ENCODE measurements around the gene HOXA3. TPM values are rescaled to one million over a fixed set of nuclear protein-coding genes. Genes with fewer than 3 reads are reported as not detected.

HOXA3 gene
- total RNA-seq, 1 experiment from 2014 or later, result 30.2 TPM

GRCh38 chr7:27131390-27131819, 21.0 kb downstream of the HOXA3 start:
- Histone ChIP-seq H3K27me3 (ENCODE audit: control insufficient read depth, insufficient read depth, low read length) (no peaks in the 10 kb centered on the region), H3K36me3 (ENCODE audit: control insufficient read depth, insufficient read depth, low read length) (no peaks in the 10 kb centered on the region), H3K4me1 (ENCODE audit: control insufficient read depth, insufficient read depth, low read length) (peaks cover 75% of the 10 kb centered on the region), H3K27ac (ENCODE audit: low read length) (peak overlapping the region; percentile 98), H3K4me3 (ENCODE audit: low read depth in 2 of 2, low read length in 2 of 2) (no peak overlapping the region), H3K9me3 (ENCODE audit: control insufficient read depth, insufficient read depth, low read depth, low read length) (no peaks in the 10 kb centered on the region)
- in situ Hi-C loops (cut with HindIII; ENCODE audit: low pct_unique_long_range_greater_than_20kb, low sequenced_read_pairs) (no loop called here), intact Hi-C loops (cut with micrococcal nuclease; ENCODE audit: unreplicated experiment) (no loop called here)
- BruUV-seq (replicated peaks), result no TSS peak
- ChIA-PET CTCF (interaction anchor here (0.6 kb wide), 1 partner anchor 456 kb away, joined by 3 read pairs; no protein-coding TSS in a partner anchor), POLR2A (interaction anchor here (0.6 kb wide), 1 partner anchor 34 kb away, joined by 5 read pairs; no protein-coding TSS in a partner anchor)
- TF ChIP-seq POLR2AphosphoS5 (IDR thresholded peaks at IDR 0.05; ENCODE audit: low read depth, low read length) (no peak), SIN3A (IDR thresholded peaks at IDR 0.05; ENCODE audit: borderline replicate concordance, insufficient read depth, low read depth, low read length) (no peak), TCF7L2 (IDR thresholded peaks at IDR 0.05; ENCODE audit: low read depth, low read length) (no peak), REST (IDR thresholded peaks at IDR 0.05; ENCODE audit: insufficient read depth in 1 of 2, low read depth in 2 of 2, low read length in 1 of 2) (no peak)
- TF ChIP-seq, protein P1, sequence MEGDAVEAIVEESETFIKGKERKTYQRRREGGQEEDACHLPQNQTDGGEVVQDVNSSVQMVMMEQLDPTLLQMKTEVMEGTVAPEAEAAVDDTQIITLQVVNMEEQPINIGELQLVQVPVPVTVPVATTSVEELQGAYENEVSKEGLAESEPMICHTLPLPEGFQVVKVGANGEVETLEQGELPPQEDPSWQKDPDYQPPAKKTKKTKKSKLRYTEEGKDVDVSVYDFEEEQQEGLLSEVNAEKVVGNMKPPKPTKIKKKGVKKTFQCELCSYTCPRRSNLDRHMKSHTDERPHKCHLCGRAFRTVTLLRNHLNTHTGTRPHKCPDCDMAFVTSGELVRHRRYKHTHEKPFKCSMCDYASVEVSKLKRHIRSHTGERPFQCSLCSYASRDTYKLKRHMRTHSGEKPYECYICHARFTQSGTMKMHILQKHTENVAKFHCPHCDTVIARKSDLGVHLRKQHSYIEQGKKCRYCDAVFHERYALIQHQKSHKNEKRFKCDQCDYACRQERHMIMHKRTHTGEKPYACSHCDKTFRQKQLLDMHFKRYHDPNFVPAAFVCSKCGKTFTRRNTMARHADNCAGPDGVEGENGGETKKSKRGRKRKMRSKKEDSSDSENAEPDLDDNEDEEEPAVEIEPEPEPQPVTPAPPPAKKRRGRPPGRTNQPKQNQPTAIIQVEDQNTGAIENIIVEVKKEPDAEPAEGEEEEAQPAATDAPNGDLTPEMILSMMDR (IDR thresholded peaks at IDR 0.05), result no peak
- no peak for DNase-seq (ENCODE audit: low read depth, low spot score)
- no peak for ATAC-seq

DNA sequence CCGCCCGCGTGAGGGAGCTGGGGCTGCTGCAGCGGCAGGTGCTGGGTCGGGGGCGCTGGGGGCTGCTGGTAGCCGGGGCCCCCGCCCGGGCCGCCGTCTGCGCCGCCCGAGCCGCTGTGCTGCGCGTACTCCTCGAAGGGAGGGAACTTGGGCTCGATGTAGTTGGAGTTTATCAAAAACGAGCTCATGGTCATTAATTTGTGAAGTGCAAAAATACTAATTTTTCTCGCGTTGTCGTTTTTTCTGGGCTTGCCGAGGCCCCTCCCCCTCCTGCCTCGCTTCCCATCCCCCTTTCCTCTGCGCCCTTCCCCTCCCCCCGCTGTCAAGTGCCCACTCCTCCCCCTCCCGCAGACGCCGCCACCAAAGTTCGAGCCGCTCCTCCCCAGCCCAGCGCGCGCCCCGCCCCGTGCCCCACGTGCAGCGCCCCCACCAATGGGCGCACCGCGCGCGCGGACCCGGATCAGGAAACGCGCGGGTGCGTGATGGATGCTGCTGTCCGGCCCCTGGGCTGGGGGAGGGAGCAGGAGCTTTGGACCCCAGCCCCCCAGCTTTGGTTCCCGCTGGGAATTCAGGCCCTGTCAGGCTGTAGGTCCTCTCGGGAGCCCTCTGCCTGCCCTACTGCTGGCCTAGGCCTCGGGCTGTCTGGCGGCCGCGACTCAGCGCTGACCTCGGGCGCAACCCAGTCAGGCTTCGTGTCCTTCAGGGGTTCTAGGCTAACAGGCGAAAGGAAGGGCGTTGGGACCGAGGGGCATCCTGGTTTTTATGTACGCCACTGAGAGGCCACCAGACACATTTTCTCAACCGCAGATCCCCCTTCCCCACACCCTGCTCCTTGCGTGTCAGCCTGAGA, 21.6 kb downstream of the HOXA3 start, which contains the start of gene HOXA4:
TSS of gene HOXA4 (minus strand) at position 218 of the 850 bp plus-strand sequence. CDS start at position 194, 24 bp downstream.
- ChIA-PET CTCF (no interaction called here), POLR2A (interaction anchor here (0.6 kb wide), 1 partner anchor 33 kb away, joined by 5 read pairs; no protein-coding TSS in a partner anchor)
- Histone ChIP-seq H3K27me3 (ENCODE audit: control insufficient read depth, insufficient read depth, low read length) (no peaks in the 10 kb centered on the region), H3K4me1 (ENCODE audit: control insufficient read depth, insufficient read depth, low read length) (peaks cover 75% of the 10 kb centered on the region), H3K36me3 (ENCODE audit: control insufficient read depth, insufficient read depth, low read length) (no peaks in the 10 kb centered on the region), H3K9me3 (ENCODE audit: control insufficient read depth, insufficient read depth, low read depth, low read length) (no peaks in the 10 kb centered on the region), H3K4me3 (ENCODE audit: low read depth in 2 of 2, low read length in 2 of 2) (no peak within 1 kb of the TSS), H3K27ac (ENCODE audit: low read length) (peak within 1 kb of the TSS; percentile 98)
- intact Hi-C loops (cut with micrococcal nuclease; ENCODE audit: unreplicated experiment), result no loop called here
- no TSS peak for BruUV-seq (replicated peaks)
- ATAC-seq (no peak), DNase-seq (ENCODE audit: low read depth, low spot score) (no peak)
- in situ Hi-C loops (cut with HindIII; ENCODE audit: low pct_unique_long_range_greater_than_20kb, low sequenced_read_pairs), result no loop called here
- TF ChIP-seq, protein P1 (IDR thresholded peaks at IDR 0.05), result no peak
- TF ChIP-seq POLR2AphosphoS5 (IDR thresholded peaks at IDR 0.05; ENCODE audit: low read depth, low read length) (no peak), TCF7L2 (IDR thresholded peaks at IDR 0.05; ENCODE audit: low read depth, low read length) (no peak), SIN3A (IDR thresholded peaks at IDR 0.05; ENCODE audit: borderline replicate concordance, insufficient read depth, low read depth, low read length) (no peak), REST (IDR thresholded peaks at IDR 0.05; ENCODE audit: insufficient read depth in 1 of 2, low read depth in 2 of 2, low read length in 1 of 2) (no peak)
